Measurements from ENCODE around the gene MCM3.

- TF ChIP-seq CTCF (conservative IDR thresholded peaks at IDR 0.05 in 1 of 2, IDR thresholded peaks at IDR 0.05 in 1 of 2; ENCODE audit: extremely low read depth in 1 of 2, insufficient read depth in 1 of 2, low read depth in 1 of 2, low read length in 2 of 2), result no peak
- TF ChIP-seq EZH2 (IDR thresholded peaks at IDR 0.05; ENCODE audit: borderline replicate concordance, low read length), result no peak
Observed at GRCh38 chr6:52233005-52233404, 51.5 kb downstream of the MCM3 start.

All from mammary epithelial cell (primary cell).